ENCODE data around the gene ENPP5.
A peak's percentile ranks its signal among the peaks of the same experiment; 100 is the strongest.

The ENPP5 gene

GRCh38 chr6:46170357-46171289 is at the start of gene ENPP5:
ENPP5 (minus strand) TSS chr6:46170980; CDS start chr6:46168262, 2,718 bp downstream.
- DNase-seq, result peak; percentile 92

GRCh38 chr6:46219661-46220060 is 48.9 kb upstream of the ENPP5 start:
- no peak for DNase-seq

DNA sequence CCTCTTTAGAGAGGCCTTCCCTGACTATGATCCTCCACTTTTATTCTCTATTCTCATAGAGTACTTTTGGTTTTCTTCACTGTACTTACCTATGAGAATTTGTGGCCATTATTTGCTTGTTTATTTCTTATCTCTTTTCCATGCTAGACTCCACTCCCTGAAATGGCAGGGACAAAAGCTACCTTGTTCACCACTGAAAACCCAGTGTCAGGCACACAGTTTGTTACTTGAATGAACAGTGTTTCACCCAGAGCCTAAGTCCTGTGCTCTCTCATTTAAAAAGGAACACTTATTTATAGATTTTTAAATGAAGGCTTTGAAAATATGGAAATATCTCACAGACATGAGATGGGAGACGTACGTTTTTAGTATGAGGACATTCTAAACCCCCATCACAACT is 47.7 kb upstream of the ENPP5 start:
- no peak for DNase-seq

GRCh38 chr6:46217671-46218131 is 46.9 kb upstream of the ENPP5 start:
- DNase-seq, result no peak

DNA sequence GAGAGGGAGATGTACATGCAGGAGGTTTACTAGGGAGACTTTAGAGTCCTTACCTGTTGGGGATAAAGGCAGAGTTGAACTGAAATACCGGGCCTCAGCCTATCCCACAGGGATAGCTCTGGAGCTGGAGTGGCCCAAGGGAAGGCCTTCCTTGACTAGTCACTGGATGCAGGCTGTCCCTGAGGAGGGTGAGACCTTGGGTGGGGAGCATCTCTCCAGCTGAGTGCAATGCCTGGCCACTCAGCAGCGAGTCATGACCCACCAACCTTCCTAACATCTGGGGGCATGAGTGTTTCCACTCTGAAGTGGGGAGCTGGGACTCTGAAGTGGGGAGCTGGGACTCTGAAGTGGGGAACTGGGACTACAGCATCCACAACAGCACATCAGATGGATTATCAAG is 46.1 kb upstream of the ENPP5 start:
- no peak for DNase-seq

GRCh38 chr6:46215777-46216176 is 45.0 kb upstream of the ENPP5 start:
- no peak for DNase-seq

- no peak for DNase-seq
Measured at GRCh38 chr6:46215213-46215612, 44.4 kb upstream of the ENPP5 start.

- DNase-seq, result no peak
Measured at GRCh38 chr6:46211917-46212316, 41.1 kb upstream of the ENPP5 start.

- no peak for DNase-seq
Measured at GRCh38 chr6:46210294-46210693, 39.5 kb upstream of the ENPP5 start.

- no peak for DNase-seq
Measured at GRCh38 chr6:46208303-46208702, 37.5 kb upstream of the ENPP5 start.

DNA sequence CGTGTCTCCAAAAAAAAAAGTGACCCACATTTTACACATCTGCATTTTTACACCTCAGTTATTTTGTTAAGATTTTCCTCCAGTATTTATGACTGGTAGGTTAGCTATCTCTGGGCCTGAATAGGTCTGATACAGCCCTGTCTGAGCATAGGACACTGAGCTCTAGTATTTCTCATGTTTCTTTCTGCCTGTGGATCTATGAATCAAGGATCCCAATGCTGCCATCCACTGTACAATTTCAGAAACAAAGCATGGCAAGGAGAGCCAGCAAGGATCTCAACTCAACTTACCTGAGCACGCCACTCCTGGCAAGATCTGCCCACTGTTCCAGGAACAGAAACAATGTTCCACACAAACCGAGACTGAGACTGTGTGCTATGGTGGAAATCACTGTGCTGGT is 36.4 kb upstream of the ENPP5 start:
- DNase-seq, result no peak

GRCh38 chr6:46204880-46205650 is 34.3 kb upstream of the ENPP5 start:
- DNase-seq, result no peak

DNA sequence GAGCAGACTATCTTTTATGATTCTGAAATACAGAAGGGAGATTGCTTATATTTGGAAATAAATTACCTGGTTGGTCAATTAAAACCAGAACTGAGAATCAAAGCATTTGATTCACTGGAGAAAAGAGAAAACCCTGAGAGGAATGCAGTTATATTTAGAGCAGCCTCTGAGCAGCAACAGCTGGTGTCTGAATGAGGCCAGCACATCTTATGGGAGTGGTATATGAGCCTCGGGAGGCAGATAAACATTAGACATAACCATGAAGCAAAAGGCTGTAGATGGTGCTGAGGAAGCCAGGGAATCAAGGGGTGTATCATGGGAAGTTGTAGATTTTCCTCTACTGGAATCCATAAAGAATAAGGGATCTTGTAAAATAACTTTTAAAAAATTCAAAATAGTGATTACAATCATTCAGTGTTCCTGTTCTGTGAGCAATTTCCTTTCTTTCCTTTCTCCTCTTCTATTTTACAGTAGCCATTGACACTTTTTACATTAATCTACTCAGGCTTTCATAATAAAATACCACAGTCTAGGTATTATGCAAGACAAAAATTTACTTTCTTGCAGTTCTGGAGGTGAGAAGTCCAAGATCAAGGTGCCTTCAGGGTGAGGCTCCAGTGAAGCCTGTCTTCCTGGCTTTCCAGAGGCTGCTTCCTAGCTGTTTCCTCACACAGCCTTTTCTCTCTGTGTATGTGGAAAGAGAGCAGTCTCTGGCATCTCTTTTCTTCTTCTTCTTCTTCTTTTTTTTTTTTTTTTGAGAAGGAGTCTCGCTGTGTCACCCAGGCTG is 32.8 kb upstream of the ENPP5 start:
- no peak for DNase-seq

- DNase-seq, result peak; percentile 10
Measured at GRCh38 chr6:46201702-46202101, 30.9 kb upstream of the ENPP5 start.

DNA sequence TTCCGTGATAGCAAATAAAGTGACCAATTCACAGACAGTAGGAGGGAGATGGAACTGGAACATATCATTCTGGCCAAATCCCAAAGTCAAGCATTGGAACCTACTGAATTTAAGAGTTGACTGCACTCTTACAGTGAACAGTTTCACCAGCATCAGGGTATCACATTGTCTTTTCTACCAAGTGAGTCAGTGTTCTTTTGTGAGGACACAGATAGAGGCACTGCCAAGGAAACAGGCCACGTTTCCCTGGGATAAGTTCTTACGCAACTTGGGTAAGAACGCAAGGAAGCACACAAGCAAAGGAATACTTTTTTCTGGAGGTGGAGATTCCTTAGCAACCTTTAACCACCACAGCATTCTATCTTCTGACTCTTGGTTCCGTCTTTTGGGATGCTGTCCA is 28.6 kb upstream of the ENPP5 start:
- DNase-seq, result no peak

- no peak for DNase-seq
Measured at GRCh38 chr6:46191961-46192360, 21.2 kb upstream of the ENPP5 start.

- DNase-seq, result no peak
Measured at GRCh38 chr6:46190889-46191288, 20.1 kb upstream of the ENPP5 start.

- DNase-seq, result no peak
Measured at GRCh38 chr6:46189726-46190125, 18.9 kb upstream of the ENPP5 start.

DNA sequence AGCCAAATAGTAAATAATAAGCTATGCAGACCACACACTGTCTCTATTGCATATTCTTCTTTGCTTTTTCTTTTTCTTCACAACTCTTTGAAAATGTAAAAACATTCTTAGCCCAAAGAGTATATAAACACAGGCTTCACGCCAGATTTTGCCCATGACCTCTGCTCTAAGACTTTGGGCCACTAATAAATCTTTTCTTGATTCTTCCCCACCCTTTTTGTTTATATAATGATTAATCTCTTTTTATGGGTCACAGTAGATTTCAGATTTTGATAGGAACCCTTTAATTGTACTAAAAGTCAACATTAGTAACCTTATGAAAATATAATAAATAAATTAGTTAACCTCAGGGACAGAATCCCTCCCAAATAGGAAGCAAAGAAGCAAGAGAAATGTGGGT is 15.8 kb upstream of the ENPP5 start:
- no peak for DNase-seq

- no peak for DNase-seq
Measured at GRCh38 chr6:46184114-46184513, 13.3 kb upstream of the ENPP5 start.

DNA sequence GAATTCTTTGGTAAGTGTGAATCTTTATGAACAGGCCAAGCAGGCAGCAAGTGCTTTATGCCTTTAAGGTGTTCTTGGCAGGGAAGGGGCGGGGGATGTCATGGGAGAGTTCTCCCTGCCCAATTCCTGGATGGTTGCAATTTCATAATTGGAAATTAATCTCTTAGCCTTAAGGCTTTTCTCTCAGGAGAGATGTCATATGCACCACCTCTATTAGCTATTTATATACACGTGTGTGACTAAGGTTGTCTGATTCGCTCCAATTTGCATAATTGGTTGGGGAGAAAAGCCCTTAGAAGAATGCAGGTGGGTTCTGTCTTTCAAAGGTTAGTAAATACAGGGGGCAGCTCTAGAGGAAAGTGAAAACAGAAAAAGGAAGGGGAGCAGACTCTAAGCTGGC is 5.2 kb upstream of the ENPP5 start:
- DNase-seq, result no peak

GRCh38 chr6:46175446-46175845 is 4.7 kb upstream of the ENPP5 start:
- DNase-seq, result no peak

DNA sequence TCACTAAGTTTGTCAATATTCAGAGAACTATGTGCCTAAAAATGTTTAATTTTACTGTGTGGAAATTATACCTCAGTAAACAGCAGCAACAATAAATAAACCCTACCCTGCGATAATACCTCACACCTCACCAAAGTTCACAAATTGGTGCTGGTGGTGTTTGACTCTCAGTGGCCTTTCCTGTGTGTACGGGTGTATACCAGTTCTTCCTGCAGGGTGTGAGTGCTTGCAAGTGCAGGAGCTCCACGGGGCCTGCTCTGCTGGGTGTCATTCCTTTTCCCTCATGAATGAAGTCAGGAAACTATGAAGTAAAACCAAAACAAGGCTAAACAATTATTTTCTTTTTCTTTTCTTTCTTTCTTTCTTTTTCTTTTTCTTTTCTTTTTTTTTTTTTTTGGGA is 4.1 kb upstream of the ENPP5 start:
- DNase-seq, result no peak

All from NCI-H1436 (cell line).